GM19372 (cell line): ENCODE results near the gene C1orf216.
"Not testable (repeated sequence)": the region's sequence is repeated elsewhere in the genome, so short reads cannot be mapped to it uniquely, and the experiment has no call there.

ENCODE experiments used
- ATAC-seq: cut with Tn5 transposase; IDR thresholded peaks from one replicate; pipeline ENCODE4 v1.9.1; 2021; ENCODE audit warnings: mild to moderate bottlenecking, low read depth, moderate library complexity; ENCODE audit not compliant: unreplicated experiment

C1orf216 gene

DNA sequence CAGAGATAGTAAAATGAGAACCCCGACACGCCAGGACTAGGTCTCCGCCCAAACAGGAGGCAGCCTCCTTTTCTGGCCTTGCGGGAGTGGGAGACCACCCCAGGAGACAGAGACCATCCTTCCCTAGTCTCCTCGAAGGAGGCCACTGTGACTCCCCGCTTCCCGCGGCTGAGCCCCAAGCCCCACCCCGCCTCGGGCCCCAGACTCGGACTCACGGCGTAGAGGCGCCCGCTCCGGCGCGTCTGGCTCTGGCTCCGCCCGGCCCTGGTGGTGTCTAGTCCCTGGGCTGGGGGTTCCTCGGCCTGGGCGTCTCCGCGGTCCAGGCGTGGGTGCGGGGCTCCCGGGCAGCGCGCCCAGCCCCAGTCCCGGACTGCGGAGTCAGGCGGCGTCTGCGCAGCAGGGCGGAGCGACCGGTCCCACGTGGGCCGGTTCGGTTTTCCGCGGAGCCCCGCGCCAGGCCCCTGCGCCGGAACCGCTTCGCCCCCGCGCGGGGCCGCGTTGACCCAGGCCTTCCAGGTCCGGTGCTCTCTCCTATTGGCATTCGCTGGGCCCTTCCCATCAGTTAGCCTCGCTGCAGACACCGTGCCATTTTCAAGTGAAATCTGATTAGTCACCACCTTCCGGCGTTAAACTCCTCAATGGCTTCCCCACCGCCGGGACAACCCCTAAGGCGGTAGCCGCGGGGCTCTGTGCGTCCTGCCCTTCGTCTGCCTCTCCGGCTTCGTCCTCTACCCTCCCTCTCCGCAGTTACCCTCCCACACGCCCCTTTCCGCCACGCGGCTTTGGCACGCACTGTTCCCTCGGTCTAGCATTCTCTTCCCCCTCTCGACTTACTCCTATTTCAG lies at the start of gene C1orf216:
Gene C1orf216, minus strand, starts transcription at position 393 of the 845 bp plus-strand sequence. CDS start 2,563 bp downstream, outside the sequence.
- ATAC-seq = peak; percentile 54

GRCh38 chr1:35764283-35764682 lies 45.6 kb upstream of the C1orf216 start:
- ATAC-seq = no peak

DNA sequence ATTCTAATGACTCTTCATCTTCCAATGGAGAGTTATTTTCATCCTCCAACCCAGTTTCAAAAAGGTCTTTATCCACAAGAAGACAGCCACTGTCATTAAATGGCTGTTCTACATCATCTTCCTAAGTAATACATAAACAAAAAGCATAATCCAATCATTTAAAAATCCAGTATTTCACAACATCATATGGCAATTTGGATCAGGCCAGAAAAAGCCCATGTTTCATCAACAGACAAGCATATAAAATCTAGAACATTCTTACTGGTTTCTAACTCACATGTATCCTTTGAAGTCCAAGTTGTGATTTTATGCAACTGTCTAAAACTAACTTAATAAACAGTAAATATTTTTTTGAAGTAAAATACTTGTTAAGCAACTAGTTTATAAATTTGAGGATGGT lies 44.5 kb upstream of the C1orf216 start:
- ATAC-seq = no peak

- ATAC-seq = no peak
These were observed 43.5 kb upstream of the C1orf216 start for GRCh38 chr1:35762141-35762540.

DNA sequence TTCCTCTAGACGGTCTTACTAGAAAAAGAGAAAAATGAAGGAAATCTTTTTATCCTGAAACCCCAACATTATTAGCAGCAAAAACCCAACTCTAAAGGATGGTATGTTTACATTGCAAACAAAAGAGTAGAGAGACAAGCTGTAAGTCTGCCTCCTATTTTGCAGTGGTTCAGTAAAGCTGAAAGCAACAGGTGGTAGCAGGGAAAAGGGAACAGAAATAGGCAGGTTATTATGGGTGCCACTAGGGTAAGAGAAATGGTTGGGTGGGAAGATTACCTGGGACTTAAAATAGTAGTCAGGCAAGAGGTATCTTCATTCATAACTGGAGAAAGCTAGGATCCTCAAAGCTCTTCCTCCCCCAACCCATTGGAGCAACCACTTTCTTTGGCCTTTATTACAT lies 37.4 kb upstream of the C1orf216 start:
- ATAC-seq = no peak

- no peak for ATAC-seq
These were observed 35.1 kb upstream of the C1orf216 start for GRCh38 chr1:35753626-35754260.

GRCh38 chr1:35748326-35748725 lies 29.6 kb upstream of the C1orf216 start:
- ATAC-seq = no peak

GRCh38 chr1:35745124-35745730 lies 26.5 kb upstream of the C1orf216 start:
- no peak for ATAC-seq

GRCh38 chr1:35737120-35737519 lies 18.4 kb upstream of the C1orf216 start:
- no peak for ATAC-seq

GRCh38 chr1:35727434-35728040 lies 8.9 kb upstream of the C1orf216 start:
- ATAC-seq = no peak

GRCh38 chr1:35726450-35727433 lies 8.1 kb upstream of the C1orf216 start:
- no peak for ATAC-seq

- no peak for ATAC-seq
These were observed 6.9 kb upstream of the C1orf216 start for GRCh38 chr1:35725596-35725995.

DNA sequence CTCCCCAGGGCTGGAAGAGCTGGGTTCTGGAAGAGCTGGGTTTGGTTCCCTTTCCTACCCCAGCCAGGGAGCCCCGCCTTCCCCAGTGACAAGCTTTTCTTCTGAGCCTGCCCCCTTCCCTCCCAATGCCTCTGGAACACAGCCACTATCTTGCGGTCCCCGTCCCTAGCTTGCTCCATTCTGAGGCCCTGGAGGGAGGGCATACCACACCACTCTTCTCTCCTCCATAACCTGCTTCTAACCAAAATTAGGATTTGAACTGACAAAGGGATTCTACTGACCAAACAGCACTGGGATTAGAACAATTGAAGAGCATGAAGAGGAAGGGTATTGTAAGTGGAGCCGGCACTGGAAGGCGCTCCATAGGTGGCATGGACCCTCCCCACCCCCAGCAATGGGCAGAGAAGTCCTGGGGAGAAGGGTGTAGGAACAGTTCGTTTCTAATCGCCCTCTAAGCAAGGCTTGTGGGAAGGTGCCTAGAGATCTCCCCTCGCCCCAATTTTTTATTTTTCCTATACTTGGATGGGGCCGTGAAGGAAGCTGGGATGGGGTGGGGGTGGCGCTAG lies 690 bp downstream of the C1orf216 start:
- ATAC-seq = no peak

DNA sequence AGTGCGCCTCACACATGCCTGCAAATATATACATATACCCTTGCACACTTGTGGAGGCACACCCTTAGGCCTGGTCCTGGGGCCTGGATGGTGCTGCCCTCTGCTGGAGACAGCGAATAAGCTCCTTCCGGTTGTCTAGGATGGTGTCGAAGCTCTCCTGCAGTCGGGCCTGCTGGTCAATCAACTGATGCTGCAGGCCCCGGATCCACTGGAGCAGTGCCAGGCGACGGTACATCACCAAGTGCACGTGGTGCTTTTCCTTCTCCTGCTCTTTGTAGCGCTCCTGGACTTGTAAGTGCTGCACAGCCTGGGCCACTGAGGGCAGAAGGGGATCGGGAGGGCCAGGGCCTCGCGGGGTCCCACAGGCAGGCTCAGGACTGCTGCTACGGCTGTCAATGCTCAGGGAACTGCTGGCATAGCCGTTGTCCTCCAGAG lies 3.1 kb downstream of the C1orf216 start:
- peak; percentile 45 for ATAC-seq

DNA sequence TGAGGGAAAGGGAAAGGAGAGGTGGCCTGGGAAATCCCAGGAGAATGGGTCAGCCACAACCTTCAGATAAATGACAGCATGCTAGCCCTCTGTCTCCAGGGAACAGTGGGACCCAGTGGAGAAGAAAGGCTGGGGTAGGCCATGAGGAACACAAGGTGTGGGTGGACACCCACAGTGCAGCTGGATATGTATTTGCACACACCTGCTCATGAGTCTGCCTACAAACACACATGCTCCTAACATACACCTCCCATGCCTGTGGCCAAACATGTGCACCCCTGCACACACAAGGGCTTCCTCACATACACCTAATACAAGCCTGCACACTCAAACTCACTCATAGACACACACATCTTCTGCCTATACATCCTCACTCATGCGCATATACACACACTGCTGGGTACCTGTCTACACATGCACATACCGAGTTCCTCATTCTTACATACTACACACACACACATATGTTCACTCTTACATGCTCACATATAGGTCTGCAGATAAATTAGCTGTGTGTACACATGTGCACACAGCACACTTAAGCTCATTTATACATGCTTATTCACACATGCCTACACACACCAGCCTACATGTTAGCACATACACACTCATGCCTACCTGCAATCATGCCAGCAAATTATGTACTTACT lies 3.6 kb downstream of the C1orf216 start:
- ATAC-seq = no peak

- not testable (repeated sequence) for ATAC-seq
These were observed 7.6 kb downstream of the C1orf216 start for GRCh38 chr1:35711098-35711497.

- ATAC-seq = no peak
These were observed 9.7 kb downstream of the C1orf216 start for GRCh38 chr1:35708952-35709351.

GRCh38 chr1:35708441-35708921 lies 10.2 kb downstream of the C1orf216 start:
- no peak for ATAC-seq
